Suprapubic skin (tissue), 4 donors: Measurements from ENCODE around the gene SHC3.

ENCODE experiments used
- CTCF ChIP-seq, 2 donors: fragments of 200-600 bp in 1 of 2; fragments of 450-650 bp in 1 of 2; sonication (generic) in 1 of 2; IDR thresholded peaks; one replicate each; pipeline ENCODE4 v1.5.1; 2016 to 2019; ENCODE audit warnings: antibody characterized with exemption in 2 of 2, mild to moderate bottlenecking in 1 of 2, moderate library complexity in 1 of 2
- POLR2A ChIP-seq, 2 donors: fragments of 450-650 bp; IDR thresholded peaks; one replicate each; pipeline ENCODE4 v1.6.1; 2017; ENCODE audit warnings: antibody characterized with exemption in 2 of 2, mild to moderate bottlenecking in 2 of 2, moderate library complexity in 2 of 2
- POLR2AphosphoS5 ChIP-seq, 3 donors: sonication (generic); formaldehyde crosslinking; IDR thresholded peaks; one replicate each; pipeline ENCODE4 v1.6.1; 2017; ENCODE audit warnings: antibody characterized with exemption in 3 of 3

DNA sequence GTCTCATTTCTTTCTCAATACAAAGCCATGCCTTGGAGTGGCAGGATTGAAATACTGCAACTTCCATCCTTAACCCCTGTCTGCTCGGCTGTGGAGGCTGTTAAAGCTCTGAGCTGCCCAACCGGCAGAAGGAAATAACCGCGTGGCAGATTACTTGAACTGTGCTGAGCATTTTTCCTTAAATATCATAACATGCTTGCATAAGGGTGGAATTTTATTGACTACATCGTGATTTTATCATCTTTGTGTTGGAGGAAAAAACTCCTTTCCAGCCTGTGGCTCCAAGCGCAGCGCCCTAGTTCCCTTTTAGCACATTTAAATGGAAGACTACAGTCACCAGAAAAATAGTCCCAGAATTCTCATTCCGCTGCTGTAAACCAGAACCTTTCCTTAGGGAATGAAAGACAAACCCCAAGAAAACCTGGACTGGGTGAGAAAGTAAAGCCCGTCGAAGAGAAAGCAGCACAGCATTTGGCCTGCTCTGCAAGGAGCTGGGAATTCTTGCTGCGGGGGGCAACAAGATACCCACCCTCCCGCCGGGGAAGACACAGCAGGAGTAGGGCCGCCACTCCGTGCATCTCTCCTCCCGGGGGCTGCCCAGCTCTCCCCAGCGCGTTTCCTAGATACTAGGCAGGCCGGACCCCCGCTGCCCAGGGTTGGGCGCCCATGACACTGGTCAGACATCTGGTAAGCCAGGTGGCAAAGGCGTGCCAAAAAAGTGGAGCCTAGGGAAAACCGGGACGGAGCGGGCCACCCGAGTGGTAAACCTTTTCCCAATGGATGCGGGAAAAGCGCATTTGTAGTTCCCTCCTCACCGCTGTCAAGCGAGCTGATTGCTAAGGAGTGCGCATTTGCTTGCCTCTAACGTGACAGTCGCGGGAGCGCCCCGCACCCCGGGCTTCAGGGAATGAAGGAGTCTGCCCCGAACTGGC is 1.3 kb downstream of the SHC3 start:
- no peak for TF ChIP-seq CTCF (IDR thresholded peaks at IDR 0.05)
- TF ChIP-seq POLR2AphosphoS5 (IDR thresholded peaks at IDR 0.05) = no peak
- no peak for TF ChIP-seq POLR2A (IDR thresholded peaks at IDR 0.05)
